ENCODE measurements around the gene ARID1B.
"Not testable (repeated sequence)": the region's sequence is repeated elsewhere in the genome, so short reads cannot be mapped to it uniquely, and the experiment has no call there.

The ARID1B gene

DNA sequence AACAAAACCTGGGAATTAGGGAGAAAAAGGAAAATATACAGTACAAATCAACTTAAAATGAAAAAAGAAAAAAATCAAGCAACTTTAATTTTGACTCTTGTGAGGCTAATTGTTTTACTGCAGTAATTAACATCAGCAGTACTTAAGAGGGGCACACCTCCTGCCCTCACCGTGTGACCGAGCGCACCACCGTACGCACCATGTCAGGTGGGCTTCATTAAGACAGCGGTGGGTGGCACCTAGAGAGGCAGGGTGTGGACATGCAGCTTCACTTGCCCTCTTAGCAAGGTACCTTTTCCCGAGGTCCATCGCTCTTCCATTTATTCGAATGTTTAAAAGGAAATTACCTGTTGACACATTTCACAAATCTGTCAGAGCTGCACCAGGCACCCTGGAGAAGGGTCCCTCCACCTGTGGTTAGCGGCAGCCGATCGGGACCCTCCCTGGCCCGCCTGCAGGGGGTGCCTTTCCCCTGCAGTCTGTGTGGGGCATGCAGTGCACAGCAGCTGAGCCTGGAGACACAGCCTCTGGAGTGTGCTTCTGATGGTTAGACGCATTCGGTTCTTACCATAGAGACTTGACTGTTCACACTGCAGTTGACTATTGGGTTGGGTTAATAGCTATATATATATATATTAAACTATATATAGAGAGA, 362.0 kb downstream of the ARID1B start:
- DNase-seq (ENCODE audit: low spot score) = no peak

DNA sequence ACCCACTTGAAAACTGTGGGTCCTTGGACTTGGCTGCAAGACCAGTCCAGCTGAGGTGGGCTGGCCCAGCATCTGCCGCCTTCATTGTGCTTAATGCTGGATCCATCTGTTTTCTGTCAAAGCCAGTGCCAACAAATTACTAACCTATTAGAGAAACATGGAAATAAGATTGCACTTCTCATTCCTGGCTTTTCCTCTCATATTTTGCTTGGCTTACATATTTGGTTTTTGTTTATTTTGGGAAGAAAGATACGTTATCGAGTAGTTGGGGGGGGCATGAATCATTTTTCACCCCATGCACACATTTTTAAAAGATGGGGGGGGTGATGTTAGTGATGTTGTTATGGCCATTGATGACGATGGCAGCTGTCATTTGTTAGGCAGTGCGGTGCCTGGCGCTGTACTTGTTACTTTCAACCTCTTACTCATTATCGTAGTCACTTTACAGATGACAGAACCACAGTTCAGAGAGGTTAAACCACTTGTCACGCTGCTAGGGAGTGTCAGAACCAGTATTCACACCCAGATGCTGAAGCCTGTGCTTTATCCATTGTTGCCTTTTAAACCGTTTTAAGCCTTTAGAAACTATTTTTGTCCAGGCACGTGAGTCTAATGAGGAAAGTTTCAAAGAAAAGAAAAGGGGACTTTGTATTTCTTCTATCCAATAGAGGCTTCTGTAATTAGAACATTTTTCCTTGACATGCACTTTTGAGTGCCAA, 366.2 kb downstream of the ARID1B start:
- DNase-seq (ENCODE audit: low spot score) = peak; percentile 78

DNA sequence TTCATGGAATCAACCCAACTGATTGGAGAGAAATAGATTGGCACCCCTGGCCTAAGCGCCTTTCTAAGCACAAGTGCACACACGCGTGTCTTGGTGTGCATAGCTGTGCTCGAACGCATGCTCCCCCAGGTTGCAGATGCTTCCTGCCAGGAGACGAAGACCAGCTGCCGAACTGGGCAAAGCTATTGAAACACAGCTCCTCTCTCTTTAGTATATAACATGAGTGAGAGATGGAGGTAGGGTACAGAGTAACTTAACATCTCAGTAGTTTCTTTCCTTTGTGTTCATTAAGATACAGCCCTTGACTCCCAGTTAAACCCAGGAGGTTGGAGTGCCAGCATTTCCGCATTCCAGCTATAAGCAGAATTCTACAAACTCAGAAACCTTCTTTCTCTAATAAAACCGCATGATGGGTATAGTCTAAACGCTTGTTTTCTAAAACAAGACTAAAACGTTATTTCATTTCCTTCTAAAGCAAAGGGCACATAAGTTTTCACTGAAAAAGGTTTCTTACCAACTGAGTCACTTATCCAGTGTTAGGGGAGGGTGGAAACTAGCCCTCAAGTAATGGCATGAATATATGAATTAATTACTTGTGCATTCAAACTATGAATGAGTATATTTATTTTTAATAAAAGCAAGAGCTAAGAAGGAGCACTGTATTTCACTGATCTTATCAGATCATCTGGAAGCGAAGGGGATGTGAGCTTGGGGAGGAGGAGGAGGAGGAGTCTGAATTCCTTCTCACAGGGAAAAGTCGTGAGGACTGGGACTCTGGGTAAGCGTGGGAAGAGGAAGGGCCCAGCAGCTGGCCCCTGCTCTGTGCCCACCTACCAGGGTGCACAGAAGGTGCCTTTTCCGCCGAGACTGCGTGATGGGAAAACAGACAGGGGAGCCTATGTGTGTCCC, 367.0 kb downstream of the ARID1B start:
- no peak for DNase-seq (ENCODE audit: low spot score)

DNA sequence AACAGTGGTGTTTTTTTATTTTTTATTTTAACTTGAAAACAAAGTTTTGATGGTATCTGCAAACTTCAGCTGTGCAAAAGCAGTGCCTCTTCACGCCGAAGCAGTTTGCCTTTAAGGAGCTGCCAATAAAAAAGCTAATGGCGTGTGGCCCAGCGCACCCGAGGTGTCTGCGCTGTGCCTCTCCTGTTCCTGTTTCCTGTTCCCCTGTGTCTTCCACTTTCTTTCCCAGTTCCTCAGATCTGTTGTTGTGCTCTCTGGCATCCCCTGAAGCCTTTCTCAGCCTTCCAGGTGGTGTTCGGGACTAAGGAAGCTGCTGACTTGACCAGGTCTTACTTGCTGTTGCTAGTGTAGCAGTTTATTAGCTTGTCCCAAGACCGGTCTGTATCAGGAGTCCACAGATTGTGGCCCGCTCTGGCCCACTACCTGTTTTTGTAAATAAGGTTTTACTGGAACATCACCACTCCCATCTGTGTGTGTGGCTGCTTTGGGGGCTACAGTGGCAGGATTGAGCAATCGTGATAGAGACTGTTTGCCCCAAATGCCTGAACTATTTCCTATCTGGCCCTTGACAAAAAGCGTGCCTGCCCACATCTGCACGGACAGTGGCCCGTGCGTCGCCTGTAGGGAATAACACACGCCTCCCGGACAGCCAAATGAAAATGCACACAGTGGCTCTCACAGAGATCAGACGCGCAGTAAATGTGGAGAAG, 367.8 kb downstream of the ARID1B start:
- DNase-seq (ENCODE audit: low spot score) = no peak

DNA sequence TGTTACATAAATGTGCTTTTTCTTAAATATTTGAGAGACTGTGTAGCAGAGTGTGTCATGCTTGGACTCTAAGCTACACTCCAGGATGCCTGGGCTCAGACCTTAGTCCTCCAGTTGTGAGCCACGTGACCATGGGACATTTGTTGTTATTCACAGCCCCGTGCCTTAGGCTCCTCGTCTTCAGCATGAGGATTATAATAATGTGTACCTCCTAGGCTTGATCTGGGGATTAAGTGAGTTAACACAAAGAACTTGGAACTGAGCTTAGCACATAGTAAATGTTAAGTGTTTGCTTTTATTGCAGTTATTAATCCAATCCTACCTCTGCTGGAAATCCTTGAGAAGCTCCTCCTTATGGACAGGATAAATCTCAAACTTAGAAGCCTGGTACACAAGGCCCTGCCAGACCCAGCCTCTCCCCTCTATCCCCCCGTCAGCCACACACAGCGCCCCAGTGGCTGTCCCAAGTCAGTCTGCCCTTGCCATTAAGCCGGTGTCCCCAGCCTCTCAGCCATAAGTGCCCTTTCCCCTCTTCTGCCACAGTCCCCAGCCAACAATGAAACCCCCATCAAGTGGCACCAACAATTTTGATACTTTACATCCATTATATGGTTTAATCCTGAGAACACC, 368.6 kb downstream of the ARID1B start:
- DNase-seq (ENCODE audit: low spot score) = peak; percentile 64

DNA sequence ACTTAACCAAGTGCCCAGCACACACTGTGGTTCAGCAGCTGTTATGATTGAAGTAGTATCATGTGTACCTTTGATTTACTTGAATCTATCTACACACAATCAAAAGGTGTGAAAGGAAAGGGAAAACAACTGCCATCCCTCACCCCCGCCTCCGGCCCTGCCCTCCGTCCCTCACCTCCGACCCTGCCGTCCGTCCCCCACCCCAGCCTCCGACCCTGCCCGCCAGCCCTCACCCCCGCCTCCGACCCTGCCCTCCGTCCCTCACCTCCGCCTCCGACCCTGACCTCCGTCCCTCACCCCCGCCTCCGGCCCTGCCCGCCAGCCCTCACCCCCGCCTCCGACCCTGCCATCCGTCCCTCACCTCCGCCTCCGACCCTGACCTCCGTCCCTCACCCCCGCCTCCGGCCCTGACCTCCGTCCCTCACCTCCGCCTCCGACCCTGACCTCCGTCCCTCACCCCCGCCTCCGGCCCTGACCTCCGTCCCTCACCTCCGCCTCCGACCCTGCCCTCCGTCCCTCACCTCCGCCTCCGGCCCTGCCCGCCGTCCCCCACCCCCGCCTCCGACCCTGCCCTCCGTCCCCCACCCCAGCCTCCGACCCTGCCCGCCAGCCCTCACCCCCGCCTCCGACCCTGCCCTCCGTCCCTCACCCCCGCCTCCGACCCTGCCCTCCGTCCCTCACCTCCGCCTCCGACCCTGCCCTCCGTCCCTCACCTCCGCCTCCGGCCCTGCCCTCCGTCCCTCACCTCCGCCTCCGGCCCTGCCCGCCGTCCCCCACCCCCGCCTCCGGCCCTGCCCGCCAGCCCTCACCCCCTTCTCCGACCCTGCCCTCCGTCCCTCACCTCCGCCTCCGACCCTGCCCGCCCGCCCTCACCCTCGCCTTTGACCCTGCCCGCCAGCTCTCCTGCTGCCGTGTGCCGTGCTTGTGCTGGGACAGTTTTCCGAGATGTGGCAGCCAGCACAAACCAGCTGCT, 370.2 kb downstream of the ARID1B start:
- DNase-seq (ENCODE audit: low spot score) = not testable (repeated sequence)

DNA sequence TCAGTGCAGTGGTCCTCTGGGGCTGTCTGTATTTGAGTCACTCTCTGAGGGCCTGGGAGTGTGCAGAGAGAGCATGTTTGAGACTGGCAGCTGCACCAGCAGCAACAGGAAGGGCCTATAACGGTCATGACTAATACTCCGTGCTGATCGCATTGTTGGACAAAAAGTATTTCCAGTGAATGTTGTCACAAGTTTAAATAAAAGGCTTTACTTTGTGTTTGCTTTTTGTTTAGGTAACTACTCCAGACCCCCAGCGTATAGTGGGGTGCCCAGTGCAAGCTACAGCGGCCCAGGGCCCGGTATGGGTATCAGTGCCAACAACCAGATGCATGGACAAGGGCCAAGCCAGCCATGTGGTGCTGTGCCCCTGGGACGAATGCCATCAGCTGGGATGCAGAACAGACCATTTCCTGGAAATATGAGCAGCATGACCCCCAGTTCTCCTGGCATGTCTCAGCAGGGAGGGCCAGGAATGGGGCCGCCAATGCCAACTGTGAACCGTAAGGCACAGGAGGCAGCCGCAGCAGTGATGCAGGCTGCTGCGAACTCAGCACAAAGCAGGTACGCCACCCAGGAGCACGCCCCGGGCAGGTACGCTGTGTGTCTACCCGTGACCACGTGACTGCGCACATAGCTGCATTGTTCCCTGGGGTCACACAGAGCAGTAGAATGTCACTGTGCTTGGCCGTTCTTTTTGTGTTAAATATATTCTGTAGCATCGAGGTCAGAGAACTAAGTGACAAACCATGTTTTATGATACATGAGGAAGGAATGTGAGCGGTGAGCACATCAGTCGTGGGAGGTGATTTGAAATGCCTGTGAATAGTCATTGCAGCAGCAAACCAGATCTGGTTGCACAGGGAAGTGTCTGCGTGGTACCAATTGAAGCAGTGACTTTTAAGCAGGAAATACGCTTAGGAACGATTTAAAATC, 371.5 kb downstream of the ARID1B start:
- DNase-seq (ENCODE audit: low spot score) = peak; percentile 92

DNA sequence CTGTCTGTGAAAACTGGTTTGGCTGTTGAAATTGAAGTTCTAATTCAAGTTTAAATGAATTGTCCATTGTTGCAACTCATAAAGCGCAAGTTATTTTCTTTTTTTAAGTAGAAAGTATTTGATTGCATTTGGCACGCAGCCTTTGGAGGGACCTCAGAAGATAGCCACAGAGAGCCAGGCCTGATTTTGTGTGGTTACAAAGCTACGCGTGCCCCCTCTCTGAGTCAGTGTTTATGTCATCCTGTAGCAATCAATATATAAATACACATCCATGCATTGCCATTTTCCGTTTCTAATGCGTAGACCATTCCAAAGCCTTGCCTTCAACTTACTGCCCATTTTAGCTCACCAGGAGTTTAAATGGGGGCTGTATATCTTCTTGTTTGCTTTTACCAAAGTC, 372.9 kb downstream of the ARID1B start:
- no peak for DNase-seq (ENCODE audit: low spot score)

DNA sequence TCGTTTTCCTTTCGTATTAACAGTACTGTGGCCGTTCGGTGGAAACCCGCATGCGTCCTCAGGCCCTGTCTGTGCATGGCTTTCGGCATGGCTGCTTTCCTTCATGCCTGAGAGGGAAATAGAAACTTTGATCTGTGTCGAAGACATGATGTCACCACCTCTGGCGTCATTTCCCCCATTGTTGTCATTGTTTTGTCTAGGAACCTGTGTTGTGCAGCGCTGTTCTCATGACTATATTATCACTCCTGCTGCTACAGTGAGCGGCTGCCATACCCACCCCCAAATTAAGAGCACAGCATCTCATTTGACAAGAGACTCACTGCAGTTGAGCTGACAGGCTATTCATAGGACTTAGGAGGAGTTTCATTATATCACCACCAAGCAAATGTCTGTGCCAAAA, 373.9 kb downstream of the ARID1B start:
- DNase-seq (ENCODE audit: low spot score) = no peak

DNA sequence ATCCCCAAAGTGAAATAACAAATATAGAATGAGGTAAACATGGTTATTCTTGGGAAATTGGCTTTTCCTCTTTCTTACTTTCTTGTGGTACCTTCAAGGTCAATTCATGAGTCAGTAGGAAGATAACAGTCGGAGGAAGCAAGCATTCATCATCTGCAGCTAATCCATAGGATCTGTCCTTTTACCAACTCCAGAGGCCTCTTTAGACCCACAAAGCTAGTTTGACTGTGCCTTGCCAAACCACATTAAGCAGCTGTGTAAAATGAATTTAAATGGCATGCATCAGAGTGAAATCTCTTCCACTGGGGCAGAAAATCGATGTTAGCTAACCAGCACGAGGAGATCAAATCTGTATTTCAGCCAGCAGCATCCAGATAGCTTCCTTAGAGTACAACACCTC, 374.8 kb downstream of the ARID1B start:
- no peak for DNase-seq (ENCODE audit: low spot score)

DNA sequence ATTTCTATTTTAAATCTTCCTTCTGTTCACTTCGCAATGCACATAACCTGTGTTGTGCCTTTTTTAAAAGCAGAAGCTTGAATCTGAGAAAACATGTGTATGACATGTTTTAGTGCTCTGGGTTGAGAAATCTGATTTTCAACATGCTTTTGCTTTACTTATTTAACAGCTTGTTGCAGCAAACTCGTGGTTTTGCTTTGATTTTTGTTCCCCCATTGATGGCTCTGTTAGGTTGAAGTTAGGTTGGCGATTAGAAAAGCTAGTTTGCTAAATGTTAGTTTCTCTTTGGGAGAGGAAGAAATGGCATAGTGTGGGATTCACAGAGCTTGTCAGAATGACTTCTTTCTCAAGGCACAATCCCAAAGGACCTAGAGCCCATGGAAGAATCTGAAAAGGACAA, 375.4 kb downstream of the ARID1B start:
- no peak for DNase-seq (ENCODE audit: low spot score)

DNA sequence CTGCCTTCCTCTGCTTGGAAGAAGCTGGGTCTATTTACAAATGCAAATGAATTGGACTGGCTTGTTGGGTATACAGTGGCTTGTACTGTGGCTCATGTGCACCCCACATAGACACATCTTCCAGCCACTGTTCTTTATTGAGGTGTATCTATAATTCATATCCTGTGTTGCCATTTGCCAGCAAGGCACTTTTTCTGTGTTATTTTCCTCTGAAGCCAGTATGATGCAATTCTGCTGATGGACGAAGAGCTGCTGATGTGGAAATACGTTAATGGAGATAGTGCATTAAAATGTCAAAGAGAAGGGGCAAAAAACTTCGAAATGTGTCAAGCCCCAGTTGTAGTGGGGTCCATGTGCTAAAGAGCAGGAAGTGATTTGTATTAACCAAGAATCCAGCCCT, 378.6 kb downstream of the ARID1B start:
- DNase-seq (ENCODE audit: low spot score) = no peak

DNA sequence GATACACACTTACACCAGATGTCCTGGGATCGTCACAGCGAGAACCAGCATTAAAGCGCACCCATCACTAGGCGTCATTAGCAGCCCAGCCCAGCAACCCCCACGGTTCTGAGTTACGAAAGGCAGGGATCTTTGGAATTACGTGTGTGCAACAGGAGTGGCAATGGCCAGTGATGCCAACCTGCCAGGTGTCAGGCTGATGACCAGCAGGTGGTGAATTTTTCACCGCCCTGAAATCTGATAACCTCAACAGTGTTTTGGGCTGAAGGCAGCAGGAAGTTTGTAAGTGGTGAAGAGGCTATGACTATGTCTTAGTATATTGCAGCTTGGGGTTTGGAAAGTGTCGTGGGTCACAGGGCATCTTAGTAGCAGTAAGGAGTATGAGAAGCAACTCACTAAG, 380.1 kb downstream of the ARID1B start:
- DNase-seq (ENCODE audit: low spot score) = no peak

DNA sequence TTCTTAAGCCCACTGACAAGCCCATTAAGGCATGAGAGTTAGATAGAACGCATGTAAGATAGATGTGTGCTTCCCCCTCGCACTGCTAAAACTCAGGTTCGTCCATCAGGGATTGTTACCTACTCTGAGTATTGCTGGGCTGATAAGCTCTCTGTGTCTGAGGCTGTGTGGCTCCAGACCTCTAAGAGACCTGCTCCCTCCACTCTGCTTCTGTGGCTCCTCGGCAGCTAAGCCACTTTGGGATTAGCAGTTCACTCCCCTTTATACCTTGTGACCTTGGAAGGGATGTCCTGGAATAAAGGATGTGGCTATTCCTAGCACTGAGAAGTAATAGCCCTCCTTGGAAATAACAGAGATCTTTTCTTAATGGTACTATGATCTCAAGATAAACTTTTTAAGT, 381.3 kb downstream of the ARID1B start:
- no peak for DNase-seq (ENCODE audit: low spot score)

DNA sequence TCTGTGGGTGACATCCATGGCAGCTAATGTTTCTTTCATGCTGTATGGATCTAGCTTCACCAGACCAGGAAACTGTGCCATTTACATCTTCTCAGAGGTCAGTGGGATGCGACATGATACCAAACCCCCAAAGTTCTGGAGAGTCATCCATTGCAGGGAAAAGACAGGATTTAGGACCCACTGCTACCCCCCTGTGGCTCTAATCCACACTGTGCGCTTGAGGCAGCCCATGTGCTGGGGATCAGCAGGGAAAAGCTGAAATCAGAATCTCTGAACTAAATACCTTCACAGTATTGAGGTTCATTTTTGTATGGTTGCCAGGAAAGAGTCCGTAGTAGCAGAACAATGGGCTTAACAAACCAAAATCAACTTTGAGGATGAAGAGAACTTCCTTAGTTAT, 381.7 kb downstream of the ARID1B start:
- no peak for DNase-seq (ENCODE audit: low spot score)

DNA sequence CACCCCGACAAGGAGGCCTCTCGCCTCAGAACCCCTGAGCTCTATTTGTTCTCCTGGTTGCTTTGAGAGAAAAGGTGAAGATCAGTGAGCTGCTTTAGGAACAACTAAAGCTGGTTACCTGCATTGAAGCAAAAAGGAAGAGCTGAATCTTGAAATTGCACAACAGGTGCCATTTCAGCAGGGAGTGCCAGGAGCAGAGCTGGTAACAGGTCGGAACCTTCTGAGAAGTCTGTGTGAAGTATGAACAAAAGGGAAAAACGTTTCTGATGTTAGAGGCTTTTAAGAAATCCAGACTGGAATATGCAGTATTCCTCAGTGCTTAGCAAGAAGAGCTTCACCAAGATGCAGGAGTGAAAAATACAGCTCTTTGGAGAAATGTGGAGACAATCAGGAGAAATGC, 382.2 kb downstream of the ARID1B start:
- no peak for DNase-seq (ENCODE audit: low spot score)

DNA sequence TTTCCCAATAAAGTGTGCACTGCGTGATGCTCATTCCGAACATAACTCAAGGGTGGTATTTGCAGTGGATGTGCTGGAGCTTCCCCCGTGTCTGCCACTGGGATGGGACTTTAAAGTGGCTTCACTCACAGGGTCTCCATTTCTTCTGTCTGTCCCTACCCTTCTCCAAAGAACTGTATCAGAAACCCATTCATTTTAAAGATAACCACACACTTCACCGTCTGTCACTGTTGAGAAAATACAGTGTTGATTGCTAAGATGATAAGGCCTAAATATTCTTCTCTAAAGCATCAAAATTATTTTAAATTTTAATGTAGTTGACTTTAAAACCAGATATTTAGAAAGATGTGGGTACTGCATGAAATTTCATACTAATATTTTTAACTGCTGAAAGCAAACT, 384.7 kb downstream of the ARID1B start:
- DNase-seq (ENCODE audit: low spot score) = no peak

DNA sequence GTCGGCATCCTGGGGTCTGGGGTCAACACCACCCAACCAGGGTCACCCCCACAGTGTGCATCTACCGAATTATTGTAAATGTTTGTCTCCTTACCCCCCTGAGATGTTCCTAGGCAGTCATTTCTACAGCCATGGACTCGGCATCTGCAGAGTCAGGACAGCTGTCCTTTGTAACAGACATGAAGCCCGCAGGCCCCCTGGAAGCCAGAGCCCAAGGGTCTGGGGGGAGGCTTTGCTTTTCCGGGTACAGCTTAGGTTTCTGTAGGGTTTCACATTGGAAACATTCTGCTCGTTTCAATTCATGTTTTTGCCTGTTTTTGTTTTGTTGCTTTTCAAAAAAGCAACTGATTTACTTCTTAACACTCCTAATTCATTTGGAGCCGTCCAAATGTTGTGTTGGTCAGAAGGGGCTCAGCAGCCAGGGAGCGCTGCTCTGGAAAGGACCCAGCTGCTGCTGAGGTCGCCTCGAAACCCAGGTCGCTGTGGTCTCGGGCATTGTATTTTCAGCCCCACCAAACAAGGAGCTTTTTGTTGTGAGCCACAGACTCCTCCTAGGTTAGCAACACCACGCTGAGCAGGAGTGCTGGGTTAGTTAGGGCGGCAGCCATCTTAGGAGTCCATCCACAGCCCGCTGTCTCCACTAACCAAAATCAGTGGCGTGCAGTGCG, 385.7 kb downstream of the ARID1B start:
- no peak for DNase-seq (ENCODE audit: low spot score)

Measured in AG08396 (cell line).